GM23338 (cell line): Measurements from ENCODE around the gene MED12L.
"Not testable (repeated sequence)": the region's sequence is repeated elsewhere in the genome, so short reads cannot be mapped to it uniquely, and the experiment has no call there.

ENCODE experiments used
- EZH2 ChIP-seq: fragments of 200-600 bp; sonication (generic); IDR thresholded peaks from one replicate; pipeline ENCODE4 v1.8.0; 2017; ENCODE audit warnings: antibody characterized with exemption, mild to moderate bottlenecking, low read depth; ENCODE audit not compliant: unreplicated experiment
- POLR2AphosphoS5 ChIP-seq: IDR thresholded peaks from 2 replicates; pipeline ENCODE4 v1.6.1; 2016; ENCODE audit warnings: antibody characterized with exemption, low read depth
- TF ChIP-seq, protein P1 (sequence below), 2 experiments: fragments of 200-600 bp in 1 of 2; sonication (generic) in 1 of 2; conservative IDR thresholded peaks; 2 replicates each; pipeline versions ENCODE4 v1.5.1 to v1.6.1; 2016 to 2017; ENCODE audit warnings: antibody characterized with exemption in 2 of 2, low read depth in 2 of 2, mild to moderate bottlenecking in 2 of 2, moderate library complexity in 1 of 2

DNA sequence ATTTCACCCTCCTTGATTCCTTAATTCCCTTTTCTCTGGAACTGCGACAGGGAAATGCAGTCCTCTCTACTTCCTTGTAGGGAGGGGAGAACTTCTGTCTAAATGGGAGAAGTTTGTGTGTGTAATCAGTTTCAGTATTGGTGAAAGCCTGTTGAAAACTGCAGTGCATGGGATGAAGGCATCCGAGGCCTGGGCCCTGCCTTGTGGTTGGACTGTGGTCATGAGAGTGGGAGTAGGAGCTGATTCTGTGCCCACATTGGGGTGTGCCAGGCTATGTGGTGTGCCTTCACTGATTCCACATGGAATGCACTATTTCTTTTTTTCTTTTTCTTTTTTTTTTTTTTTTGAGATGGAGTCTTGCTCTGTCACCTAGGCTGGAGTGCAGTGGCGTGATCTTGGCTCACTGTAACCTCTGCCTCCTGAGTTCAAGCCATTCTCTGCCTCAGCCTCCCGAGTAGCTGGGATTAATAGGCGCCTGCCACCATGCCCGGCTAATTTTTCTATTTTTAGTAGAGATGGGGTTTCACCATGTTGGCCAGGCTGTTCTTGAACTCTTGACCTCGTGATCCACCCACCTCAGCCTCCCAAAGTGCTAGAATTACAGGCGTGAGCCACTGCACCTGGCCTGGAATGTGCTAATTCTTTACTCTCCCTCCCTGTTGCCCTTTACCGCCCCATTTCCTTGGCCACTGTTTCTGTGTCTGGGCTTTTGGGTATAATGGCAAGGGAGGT, 84.7 kb downstream of the MED12L start:
- TF ChIP-seq POLR2AphosphoS5, EZH2: not testable (repeated sequence)
- TF ChIP-seq, protein P1, sequence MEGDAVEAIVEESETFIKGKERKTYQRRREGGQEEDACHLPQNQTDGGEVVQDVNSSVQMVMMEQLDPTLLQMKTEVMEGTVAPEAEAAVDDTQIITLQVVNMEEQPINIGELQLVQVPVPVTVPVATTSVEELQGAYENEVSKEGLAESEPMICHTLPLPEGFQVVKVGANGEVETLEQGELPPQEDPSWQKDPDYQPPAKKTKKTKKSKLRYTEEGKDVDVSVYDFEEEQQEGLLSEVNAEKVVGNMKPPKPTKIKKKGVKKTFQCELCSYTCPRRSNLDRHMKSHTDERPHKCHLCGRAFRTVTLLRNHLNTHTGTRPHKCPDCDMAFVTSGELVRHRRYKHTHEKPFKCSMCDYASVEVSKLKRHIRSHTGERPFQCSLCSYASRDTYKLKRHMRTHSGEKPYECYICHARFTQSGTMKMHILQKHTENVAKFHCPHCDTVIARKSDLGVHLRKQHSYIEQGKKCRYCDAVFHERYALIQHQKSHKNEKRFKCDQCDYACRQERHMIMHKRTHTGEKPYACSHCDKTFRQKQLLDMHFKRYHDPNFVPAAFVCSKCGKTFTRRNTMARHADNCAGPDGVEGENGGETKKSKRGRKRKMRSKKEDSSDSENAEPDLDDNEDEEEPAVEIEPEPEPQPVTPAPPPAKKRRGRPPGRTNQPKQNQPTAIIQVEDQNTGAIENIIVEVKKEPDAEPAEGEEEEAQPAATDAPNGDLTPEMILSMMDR (conservative IDR thresholded peaks at IDR 0.05; ENCODE audit: low read depth in 2 of 2), result not testable (repeated sequence)
